Transverse colon (tissue), 4 donors: ENCODE results near the gene ICAM4. TPM values are rescaled to one million over a fixed set of nuclear protein-coding genes. Genes with fewer than 3 reads are reported as not detected.
A peak's percentile ranks its signal among the peaks of the same experiment; 100 is the strongest.

Experiments
- DNase-seq: peaks from one replicate; pipeline ENCODE4 v3.0.0-alpha.2; 2019
- H3K27ac ChIP-seq, 4 donors: fragments of 200-600 bp; sonication (generic); 2 replicates each; pipeline ENCODE4 v1.5.1; 2016 to 2018; ENCODE audit warnings: inconsistent platforms in 4 of 4
- H3K27me3 ChIP-seq: fragments of 200-600 bp; sonication (generic); 2 replicates; pipeline ENCODE4 v1.5.1; 2017; ENCODE audit warnings: inconsistent platforms
- H3K36me3 ChIP-seq, 4 donors: fragments of 200-600 bp; sonication (generic); 2 replicates each; pipeline ENCODE4 v1.5.1; 2017 to 2019; ENCODE audit warnings: inconsistent platforms in 4 of 4
- H3K4me1 ChIP-seq, 4 donors: fragments of 200-600 bp; sonication (generic); 2 replicates each; pipeline ENCODE4 v1.5.1; 2017 to 2020; ENCODE audit warnings: inconsistent platforms in 4 of 4
- H3K4me3 ChIP-seq, 4 donors: fragments of 200-600 bp; sonication (generic); 1 replicate in 1 of 4; 2 replicates in 3 of 4; pipeline versions ENCODE4 v1.5.1 to v1.6.1; 2017 to 2019; ENCODE audit warnings: inconsistent platforms in 4 of 4
- H3K9me3 ChIP-seq, 2 donors: fragments of 200-600 bp; sonication (generic); 2 replicates each; pipeline ENCODE4 v1.5.1; 2017 to 2019; ENCODE audit warnings: inconsistent platforms in 2 of 2
- EP300 ChIP-seq: sonication (generic); formaldehyde crosslinking; IDR thresholded peaks from one replicate; pipeline ENCODE4 v1.6.1; 2017; ENCODE audit warnings: antibody characterized with exemption, low read depth
- POLR2A ChIP-seq: fragments of 450-650 bp; IDR thresholded peaks from one replicate; pipeline ENCODE4 v1.6.1; 2016; ENCODE audit warnings: antibody characterized with exemption, mild to moderate bottlenecking, moderate library complexity
- POLR2AphosphoS5 ChIP-seq, 3 donors: sonication (generic); formaldehyde crosslinking; IDR thresholded peaks; one replicate each; pipeline ENCODE4 v1.6.1; 2016; ENCODE audit warnings: antibody characterized with exemption in 3 of 3
- WGBS, 2 donors: methylation state at CpG; one replicate each; pipeline ENCODE4 v1.1.5; 2018; ENCODE audit warnings: low coverage in 1 of 2; 5-methylcytosine and 5-hydroxymethylcytosine counted together
- in situ Hi-C, 4 donors: fragments of 200-750 bp; cut with MboI; loops; one replicate each; pipeline versions ENCODE4 v1.15.0 to v1.15.1; 2017; ENCODE audit warnings: low sequenced_read_pairs in 3 of 4, low pct_ligation_motif_present in 1 of 4, low pct_unique_long_range_greater_than_20kb in 1 of 4
- intact Hi-C: fragments of 100-400 bp; cut with DNase I; formaldehyde crosslinking; loops from one replicate; pipeline ENCODE4 v1.15.1; 2023; ENCODE audit warnings: low total_unique reads
- total RNA-seq, 4 donors: library from RNA; depleted of rRNA; stranded (reverse); fragments of >200 nt; gene quantifications; one replicate each; pipeline ENCODE4 v1.1.0, GENCODE V29; 2016
- TF ChIP-seq, protein P1 (sequence below), 5 experiments: fragments of 200-600 bp in 3 of 5; fragments of 450-650 bp in 2 of 5; sonication (generic) in 3 of 5; IDR thresholded peaks; 1 replicate in 2 of 5; 2 replicates in 3 of 5; pipeline ENCODE4 v1.5.1; 2016 to 2017; ENCODE audit warnings: antibody characterized with exemption in 5 of 5, inconsistent platforms in 3 of 5, mild to moderate bottlenecking in 2 of 5, moderate library complexity in 1 of 5

ICAM4 gene
- total RNA-seq, 4 donors from 2014 or later = 0.48 to 0.55 TPM; not detected in 2

DNA sequence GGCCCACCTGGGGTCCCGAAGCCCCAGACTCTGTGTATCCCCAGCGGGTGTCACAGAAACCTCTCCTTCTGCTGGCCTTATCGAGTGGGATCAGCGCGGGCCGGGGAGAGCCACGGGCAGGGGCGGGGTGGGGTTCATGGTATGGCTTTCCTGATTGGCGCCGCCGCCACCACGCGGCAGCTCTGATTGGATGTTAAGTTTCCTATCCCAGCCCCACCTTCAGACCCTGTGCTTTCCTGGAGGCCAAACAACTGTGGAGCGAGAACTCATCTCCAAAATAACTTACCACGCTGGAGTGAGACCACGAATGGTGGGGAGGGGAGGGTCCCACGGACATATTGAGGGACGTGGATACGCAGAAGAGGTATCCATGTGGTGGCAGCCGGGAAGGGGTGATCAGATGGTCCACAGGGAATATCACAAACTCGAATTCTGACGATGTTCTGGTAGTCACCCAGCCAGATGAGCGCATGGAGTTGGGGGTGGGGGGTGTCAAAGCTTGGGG is 2.0 kb downstream of the ICAM4 start:
- TF ChIP-seq EP300 (no peak), POLR2A (no peak), POLR2AphosphoS5 (IDR thresholded peaks at IDR 0.05) (no peak)
- TF ChIP-seq, protein P1, sequence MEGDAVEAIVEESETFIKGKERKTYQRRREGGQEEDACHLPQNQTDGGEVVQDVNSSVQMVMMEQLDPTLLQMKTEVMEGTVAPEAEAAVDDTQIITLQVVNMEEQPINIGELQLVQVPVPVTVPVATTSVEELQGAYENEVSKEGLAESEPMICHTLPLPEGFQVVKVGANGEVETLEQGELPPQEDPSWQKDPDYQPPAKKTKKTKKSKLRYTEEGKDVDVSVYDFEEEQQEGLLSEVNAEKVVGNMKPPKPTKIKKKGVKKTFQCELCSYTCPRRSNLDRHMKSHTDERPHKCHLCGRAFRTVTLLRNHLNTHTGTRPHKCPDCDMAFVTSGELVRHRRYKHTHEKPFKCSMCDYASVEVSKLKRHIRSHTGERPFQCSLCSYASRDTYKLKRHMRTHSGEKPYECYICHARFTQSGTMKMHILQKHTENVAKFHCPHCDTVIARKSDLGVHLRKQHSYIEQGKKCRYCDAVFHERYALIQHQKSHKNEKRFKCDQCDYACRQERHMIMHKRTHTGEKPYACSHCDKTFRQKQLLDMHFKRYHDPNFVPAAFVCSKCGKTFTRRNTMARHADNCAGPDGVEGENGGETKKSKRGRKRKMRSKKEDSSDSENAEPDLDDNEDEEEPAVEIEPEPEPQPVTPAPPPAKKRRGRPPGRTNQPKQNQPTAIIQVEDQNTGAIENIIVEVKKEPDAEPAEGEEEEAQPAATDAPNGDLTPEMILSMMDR (IDR thresholded peaks at IDR 0.05) = no peak
- Histone ChIP-seq H3K9me3 (no peaks in the 10 kb centered on the region), H3K4me1 (peaks cover 36 to 64% (median 60%) of the 10 kb centered on the region in 4 donors), H3K27ac (no peak overlapping the region), H3K27me3 (peaks cover 72% of the 10 kb centered on the region), H3K4me3 (peak overlapping the region in 1 of 4 donors; percentile 41), H3K36me3 (no peaks in the 10 kb centered on the region)
- in situ Hi-C loops (no loop called here), intact Hi-C loops (loop anchor here (5.0 kb wide), 1 partner anchor 644 kb away; no protein-coding TSS in a partner anchor)
- 0 to 3% methylated on average over 4 to 23 of the region's 23 CpGs for WGBS, 2 donors
- peak; percentile 66 for DNase-seq

DNA sequence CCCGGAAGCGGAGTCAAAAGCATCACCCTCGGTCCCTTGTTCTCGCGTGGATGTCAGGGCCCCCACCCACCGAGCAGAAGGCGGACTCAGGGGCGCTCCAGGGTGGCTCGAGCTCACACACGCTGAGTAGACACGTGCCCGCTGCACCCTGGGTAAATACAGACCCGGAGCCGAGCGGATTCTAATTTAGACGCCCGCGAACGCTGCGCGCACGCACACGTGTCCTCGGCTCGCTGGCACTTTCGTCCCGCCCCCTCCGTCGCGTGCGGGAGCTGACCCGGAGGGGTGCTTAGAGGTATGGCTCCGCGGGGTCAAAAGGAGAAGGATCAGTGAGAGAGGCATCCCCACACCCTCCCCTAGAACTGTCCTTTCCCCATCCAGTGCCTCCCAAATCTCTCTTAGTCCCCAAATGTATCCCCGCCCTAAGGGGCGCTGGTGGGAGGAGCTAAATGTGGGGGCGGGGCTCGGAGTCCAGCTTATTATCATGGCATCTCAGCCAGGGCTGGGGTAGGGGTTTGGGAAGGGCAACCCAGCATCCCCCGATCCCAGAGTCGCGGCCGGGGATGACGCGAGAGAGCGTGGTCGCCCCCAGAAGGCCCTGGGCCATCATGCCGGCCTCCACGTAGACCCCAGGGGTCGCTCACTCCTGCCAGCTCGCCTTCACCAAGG is 2.5 kb downstream of the ICAM4 start:
- Histone ChIP-seq H3K36me3 (no peaks in the 10 kb centered on the region), H3K4me1 (peaks cover 36 to 64% (median 60%) of the 10 kb centered on the region in 4 donors), H3K27ac (no peak overlapping the region), H3K9me3 (no peaks in the 10 kb centered on the region), H3K27me3 (peaks cover 78% of the 10 kb centered on the region), H3K4me3 (peak overlapping the region in 2 of 4 donors; percentile 22 to 41)
- DNase-seq = peak; percentile 56
- 1 to 10% methylated on average over 2 to 34 of the region's 50 CpGs for WGBS, 2 donors
- intact Hi-C loops (loop anchor here (5.0 kb wide), 1 partner anchor 643 kb away; no protein-coding TSS in a partner anchor), in situ Hi-C loops (no loop called here)
- TF ChIP-seq POLR2AphosphoS5 (IDR thresholded peaks at IDR 0.05) = no peak
- no peak for TF ChIP-seq POLR2A
- TF ChIP-seq, protein P1 (IDR thresholded peaks at IDR 0.05) = no peak
- no peak for TF ChIP-seq EP300

DNA sequence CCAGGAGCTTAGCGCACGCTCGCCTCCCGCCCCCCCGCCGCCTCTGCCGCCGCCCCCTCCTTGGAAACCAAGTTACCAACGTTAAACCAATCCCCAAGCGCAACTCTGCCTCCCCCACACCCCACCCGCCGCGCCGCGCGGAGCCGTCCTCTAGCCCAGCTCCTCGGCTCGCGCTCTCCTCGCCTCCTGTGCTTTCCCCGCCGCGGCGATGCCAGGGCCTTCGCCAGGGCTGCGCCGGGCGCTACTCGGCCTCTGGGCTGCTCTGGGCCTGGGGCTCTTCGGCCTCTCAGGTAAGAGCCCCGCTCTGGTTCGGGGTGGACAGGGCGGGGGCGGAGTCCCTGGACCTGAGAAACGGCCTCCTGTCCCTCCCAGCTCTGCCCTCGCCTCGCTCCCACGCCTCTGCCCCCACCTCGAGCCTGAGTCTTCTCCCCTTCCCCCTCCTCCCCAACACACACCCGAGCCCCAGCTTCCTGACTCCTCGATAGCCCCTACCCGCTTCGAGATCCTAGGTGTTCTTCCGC is 3.1 kb downstream of the ICAM4 start, which contains the start of gene ICAM5:
ICAM5 (plus strand) TSS at position 117 of the 521 bp plus-strand sequence; CDS start at position 209, 92 bp downstream.
- intact Hi-C loops = loop anchor here (5.0 kb wide), 1 partner anchor 642 kb away; no protein-coding TSS in a partner anchor
- H3K4me3 ChIP-seq = peak within 1 kb of the TSS in 2 of 4 donors; percentile 36 to 41

More for the DNA sequence above, 3.1 kb downstream of the ICAM4 start, which contains the start of gene ICAM5:
- no peaks in the 10 kb centered on the region for H3K36me3 ChIP-seq
- DNase-seq = peak; percentile 13
- TF ChIP-seq POLR2A (no peak), POLR2AphosphoS5 (IDR thresholded peaks at IDR 0.05) (no peak), EP300 (no peak)
- TF ChIP-seq, protein P1 (IDR thresholded peaks at IDR 0.05) = no peak
- WGBS, 2 donors = 4 to 5% methylated on average over 7 to 36 of the region's 45 CpGs
- no peaks in the 10 kb centered on the region for H3K9me3 ChIP-seq
- in situ Hi-C loops = no loop called here
- peaks cover 84% of the 10 kb centered on the region for H3K27me3 ChIP-seq
- no peak within 1 kb of the TSS for H3K27ac ChIP-seq
- peaks cover 36 to 64% (median 60%) of the 10 kb centered on the region in 4 donors for H3K4me1 ChIP-seq
